ENCODE data around the gene NCMAP.

The NCMAP gene

GRCh38 chr1:24609949-24610517 lies 54.1 kb downstream of the NCMAP start:
- H3K27ac ChIP-seq, result no peak overlapping the region
- no peak for DNase-seq (ENCODE audit: low read depth, low spot score)

- DNase-seq (ENCODE audit: low read depth, low spot score), result no peak
- H3K27ac ChIP-seq, result no peak overlapping the region
These were observed 63.5 kb downstream of the NCMAP start for GRCh38 chr1:24619376-24619775.

DNA sequence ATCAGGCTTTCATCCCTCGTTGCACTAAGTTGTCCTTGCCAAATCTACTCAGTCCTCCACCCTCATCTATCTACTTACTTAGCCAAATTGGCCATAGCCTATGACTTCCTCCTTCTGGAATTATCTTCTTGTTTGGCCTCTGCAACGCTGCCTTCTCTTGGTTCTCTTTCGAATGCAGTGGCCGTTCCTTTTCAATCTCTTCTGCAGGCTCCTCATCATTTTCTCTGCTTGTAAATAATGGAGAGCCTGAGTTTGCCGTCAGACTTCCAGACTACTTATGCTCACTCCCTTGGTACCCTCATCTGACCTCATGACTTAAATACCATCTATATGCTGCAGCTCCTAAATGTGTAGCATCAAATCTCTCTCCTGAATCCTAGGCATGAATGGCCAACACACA lies 64.8 kb downstream of the NCMAP start:
- H3K27ac ChIP-seq, result no peak overlapping the region

GRCh38 chr1:24621121-24621520 lies 65.2 kb downstream of the NCMAP start:
- no peak overlapping the region for H3K27ac ChIP-seq
- DNase-seq (ENCODE audit: low read depth, low spot score), result no peak

More for the DNA sequence above, 64.8 kb downstream of the NCMAP start:
- no peak for DNase-seq (ENCODE audit: low read depth, low spot score)

DNA sequence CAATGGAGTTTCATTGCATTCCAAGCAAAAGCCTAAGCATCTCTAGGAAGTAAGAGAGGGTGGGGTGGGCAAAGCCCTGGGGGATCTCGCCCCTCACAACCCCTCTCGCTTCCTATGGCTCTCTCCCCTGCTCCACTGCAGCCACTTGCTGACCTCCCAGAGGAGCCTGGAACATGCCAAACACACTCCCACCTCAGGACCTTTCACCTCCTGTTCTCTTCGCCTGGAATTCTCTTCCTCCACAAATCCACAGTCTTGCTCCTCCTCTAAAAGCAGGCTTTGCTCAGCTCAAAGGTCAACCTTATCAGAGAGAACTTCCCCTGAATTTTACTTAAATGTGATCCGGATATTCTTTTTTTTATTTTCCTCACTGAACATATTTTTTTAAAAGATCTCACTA lies 66.3 kb downstream of the NCMAP start:
- no peak for DNase-seq (ENCODE audit: low read depth, low spot score)
- no peak overlapping the region for H3K27ac ChIP-seq

GRCh38 chr1:24632832-24633175 lies 76.9 kb downstream of the NCMAP start:
- no peak for DNase-seq (ENCODE audit: low read depth, low spot score)
- H3K27ac ChIP-seq, result no peak overlapping the region

GRCh38 chr1:24635195-24635843 lies 79.4 kb downstream of the NCMAP start:
- peak; percentile 24 for DNase-seq (ENCODE audit: low read depth, low spot score)
- no peak overlapping the region for H3K27ac ChIP-seq

- DNase-seq (ENCODE audit: low read depth, low spot score), result no peak
- no peak overlapping the region for H3K27ac ChIP-seq
These were observed 80.9 kb downstream of the NCMAP start for GRCh38 chr1:24636661-24637357.

DNA sequence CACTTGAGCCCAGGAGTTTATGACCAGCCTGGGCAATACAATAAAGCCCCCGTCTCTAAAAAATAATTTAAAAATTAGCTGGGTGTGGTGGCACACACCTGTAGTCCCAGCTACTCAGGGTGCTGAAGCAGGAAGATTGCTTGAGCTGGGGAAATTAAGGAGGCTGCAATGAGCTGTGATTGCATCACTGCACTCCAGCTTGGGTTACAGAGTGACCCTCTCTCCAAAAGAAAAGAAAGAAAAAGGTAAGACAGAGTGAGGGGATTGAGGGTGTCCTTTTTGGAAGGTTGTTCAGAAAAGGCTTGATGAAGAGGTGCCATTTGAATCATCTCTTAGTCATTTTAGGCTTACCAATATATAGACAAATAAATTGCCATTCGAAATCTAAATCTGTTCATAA lies 83.2 kb downstream of the NCMAP start:
- DNase-seq (ENCODE audit: low read depth, low spot score), result no peak
- H3K27ac ChIP-seq, result peak overlapping the region; percentile 43

DNA sequence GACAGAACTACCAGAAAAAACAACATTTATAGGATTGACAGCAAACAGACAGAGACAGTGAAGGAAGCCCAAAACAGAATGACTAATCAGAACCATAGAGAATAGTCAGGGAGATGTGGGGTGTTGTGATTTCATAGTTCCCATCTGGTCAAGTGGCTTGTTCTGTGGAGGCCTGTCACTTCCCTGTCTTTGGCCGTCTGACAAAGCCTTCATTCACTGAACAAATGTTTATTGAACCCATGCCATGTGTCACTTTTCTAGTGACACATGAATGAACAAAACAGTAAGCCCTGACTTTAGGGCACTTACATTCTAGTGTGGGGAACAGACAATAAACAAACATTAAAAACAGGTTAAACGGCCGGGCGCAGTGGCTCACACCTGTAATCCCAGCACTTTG lies 84.0 kb downstream of the NCMAP start:
- peak overlapping the region; percentile 43 for H3K27ac ChIP-seq
- peak; percentile 22 for DNase-seq (ENCODE audit: low read depth, low spot score)

DNA sequence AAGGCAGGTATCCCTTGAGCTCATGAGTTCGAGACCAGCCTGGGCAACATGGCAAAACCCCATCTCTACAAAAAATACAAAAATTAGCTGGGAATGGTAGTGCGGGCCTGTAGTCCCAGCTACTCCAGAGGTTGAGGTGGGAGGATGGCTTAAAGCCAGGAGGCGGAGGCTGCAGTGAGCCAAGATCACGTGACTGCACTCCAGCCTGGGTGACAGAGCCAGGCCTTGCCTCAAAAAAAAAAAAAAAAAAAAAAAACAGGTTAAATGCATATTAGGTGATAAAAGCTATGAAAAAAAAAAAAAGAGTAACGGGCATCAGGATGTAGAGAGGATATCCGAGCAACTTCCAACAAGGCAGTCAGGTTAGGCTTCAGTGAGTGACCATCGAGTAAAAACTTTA lies 84.4 kb downstream of the NCMAP start:
- H3K27ac ChIP-seq, result peak overlapping the region; percentile 43
- DNase-seq (ENCODE audit: low read depth, low spot score), result no peak

DNA sequence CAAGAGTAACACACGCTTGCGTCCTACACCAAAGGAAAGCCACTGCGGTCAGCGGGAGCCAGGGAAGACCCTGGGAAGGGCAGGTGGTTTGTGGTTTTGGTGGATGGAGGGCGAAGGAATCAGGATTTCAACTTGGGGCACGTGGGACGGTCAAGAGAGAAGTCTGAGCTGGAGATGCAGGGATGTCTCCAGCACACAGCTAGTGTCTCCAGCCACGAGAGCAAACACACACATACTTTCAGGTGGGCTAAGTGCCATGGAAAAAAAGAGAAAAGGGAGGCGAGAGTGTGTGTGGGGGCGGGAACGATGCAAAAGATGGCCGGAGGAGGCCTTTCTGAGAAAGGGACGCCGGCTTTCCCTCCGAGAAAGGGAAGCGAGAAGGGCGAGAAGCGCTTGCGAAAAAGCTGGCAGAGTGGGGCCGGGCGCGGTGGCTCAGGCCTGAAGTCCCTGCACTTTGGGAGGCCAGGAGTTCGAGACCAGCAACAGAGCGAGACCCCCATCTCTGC lies 85.8 kb downstream of the NCMAP start:
- H3K27ac ChIP-seq, result peak overlapping the region; percentile 99
- no peak for DNase-seq (ENCODE audit: low read depth, low spot score)

DNA sequence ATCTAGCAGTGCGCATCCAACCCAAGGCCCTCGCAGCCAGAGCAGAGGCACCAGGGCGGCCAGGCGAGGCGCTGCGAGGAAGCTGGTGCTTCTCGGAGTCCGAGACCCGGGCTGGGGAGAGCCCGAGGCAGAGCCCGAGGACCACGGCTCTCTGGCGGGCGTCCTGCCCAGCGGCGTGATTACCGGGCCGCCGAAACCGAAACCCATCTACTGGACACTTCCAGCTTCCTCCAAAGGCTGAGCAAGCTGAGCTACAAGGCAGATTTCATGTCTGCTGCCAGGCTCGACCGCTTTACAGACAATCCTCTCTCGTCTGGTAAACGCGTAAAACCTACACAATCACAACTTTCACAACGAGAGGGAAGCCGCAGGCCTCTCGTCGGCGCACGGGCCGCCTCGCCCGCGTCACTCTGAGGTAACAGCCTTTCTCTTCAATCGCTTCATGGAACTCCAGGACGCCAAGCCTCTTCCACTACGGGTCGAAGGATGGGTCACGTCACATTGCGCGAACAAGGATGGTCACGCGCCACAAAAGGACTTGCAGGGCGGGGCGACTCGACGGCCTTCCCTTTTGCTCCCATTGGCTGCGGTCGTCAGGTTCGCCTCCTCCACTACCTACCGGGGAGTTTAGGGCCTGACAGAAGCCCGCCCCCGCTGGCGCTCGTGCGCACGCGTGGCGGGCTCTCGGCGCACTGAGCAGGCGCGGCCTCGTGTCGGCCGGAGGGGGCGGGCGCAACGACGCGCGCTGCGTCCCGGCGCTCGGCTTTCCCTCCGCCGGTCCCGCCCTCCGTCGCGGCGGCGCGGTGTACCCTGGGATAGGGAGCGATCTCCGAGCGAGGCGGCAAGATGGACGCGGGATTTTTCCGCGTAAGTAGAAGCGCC lies 86.8 kb downstream of the NCMAP start, which contains the start of gene SRRM1:
Gene SRRM1 (plus strand): TSS at position 822 of the 882 bp plus-strand sequence. CDS start 25 bp downstream, at position 847.
- peak within 1 kb of the TSS; percentile 99 for H3K27ac ChIP-seq
- peak; percentile 100 for DNase-seq (ENCODE audit: low read depth, low spot score)

DNA sequence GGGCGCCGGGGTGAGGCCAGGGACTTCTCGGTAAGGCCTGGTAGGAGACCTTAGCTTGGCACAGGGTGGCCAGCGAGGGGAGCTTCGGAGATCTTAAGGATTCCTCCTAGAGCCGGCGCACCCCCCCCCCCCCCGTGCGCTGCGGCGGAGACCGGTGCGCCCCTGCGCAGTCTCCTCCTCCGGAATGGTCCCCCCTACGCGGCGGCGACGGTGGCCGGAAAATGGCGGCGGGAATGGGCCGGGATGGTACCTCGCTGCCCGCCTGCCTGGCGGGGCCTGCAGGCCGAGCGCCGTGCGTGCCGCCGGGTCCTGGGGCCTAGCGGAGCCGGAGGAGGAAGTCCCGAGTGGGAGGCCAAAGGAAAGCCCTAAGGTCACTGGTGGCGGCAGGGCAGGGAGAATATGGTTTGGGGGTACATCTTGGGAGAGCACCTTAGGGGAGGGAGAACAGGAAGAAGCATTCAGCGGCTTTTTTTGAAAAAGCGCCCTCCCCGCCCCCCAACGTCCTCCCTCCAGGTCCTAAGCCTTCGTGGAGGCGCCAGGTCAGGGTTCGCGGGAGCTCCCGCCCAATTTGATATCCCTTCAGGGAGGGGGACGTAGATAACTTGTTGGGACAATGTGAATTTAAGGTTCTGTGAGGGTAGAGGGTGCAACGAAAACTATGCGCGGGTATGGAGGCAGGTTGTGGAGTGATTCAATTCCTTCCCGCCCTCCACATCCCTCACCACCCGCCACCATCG lies 87.6 kb downstream of the NCMAP start:
- H3K27ac ChIP-seq, result peak overlapping the region; percentile 99
- no peak for DNase-seq (ENCODE audit: low read depth, low spot score)

DNA sequence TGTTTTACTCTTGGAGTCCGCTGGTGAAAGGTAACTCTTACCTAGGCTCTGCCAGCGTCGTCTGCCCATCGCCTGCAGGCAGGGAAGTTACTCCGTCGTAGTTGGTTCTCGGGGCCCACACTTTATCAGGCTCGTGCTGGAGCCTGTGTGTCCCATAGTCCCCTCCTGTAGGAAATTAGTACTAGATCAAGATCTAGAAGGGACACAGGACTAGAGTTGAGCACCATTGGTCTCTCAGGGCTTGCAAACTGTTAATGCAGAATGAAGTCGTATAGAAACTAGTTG lies 88.2 kb downstream of the NCMAP start:
- H3K27ac ChIP-seq, result peak overlapping the region; percentile 99
- DNase-seq (ENCODE audit: low read depth, low spot score), result no peak

GRCh38 chr1:24648919-24649318 lies 93.0 kb downstream of the NCMAP start:
- no peak for DNase-seq (ENCODE audit: low read depth, low spot score)

GRCh38 chr1:24652382-24652781 lies 96.5 kb downstream of the NCMAP start:
- DNase-seq (ENCODE audit: low read depth, low spot score), result no peak
- no peak overlapping the region for H3K27ac ChIP-seq

More at GRCh38 chr1:24648919-24649318, 93.0 kb downstream of the NCMAP start:
- H3K27ac ChIP-seq, result no peak overlapping the region

- DNase-seq (ENCODE audit: low read depth, low spot score), result no peak
- no peak overlapping the region for H3K27ac ChIP-seq
These were observed 98.1 kb downstream of the NCMAP start for GRCh38 chr1:24654010-24654409.

GRCh38 chr1:24656046-24656445 lies 100.2 kb downstream of the NCMAP start:
- no peak for DNase-seq (ENCODE audit: low read depth, low spot score)
- H3K27ac ChIP-seq, result no peak overlapping the region

DNA sequence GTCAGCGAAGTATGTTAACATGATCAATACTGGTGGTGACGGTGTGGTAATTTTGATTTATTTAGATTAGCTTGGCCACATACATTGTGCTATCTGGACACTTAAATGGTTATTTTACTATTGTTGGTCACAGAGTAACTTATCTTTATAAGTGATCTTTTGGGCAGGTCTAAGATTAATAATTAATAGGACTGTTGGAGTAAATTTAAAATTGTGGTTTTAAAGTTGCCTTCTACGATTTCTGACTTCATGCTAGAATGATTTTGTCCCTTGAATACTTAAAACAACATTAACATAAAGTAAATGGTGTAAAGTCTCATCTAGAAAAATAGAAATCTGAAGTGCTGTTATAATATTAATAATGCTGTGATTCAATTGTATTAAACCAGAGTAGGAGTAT lies 101.9 kb downstream of the NCMAP start:
- DNase-seq (ENCODE audit: low read depth, low spot score), result no peak

More for the DNA sequence above, 101.9 kb downstream of the NCMAP start:
- H3K27ac ChIP-seq, result no peak overlapping the region
